Esophagus (tissue), 2 donors: ENCODE measurements around the gene ATP10A. TPM values are rescaled to one million over a fixed set of nuclear protein-coding genes. Genes with fewer than 3 reads are reported as not detected.
"Not testable (repeated sequence)": the region's sequence is repeated elsewhere in the genome, so short reads cannot be mapped to it uniquely, and the experiment has no call there.

Experiments
- H3K27ac ChIP-seq, 2 donors: one replicate each; pipeline ENCODE4 v1.5.1; 2013; ENCODE audit warnings: low read depth in 2 of 2, mild to moderate bottlenecking in 2 of 2, inconsistent platforms in 1 of 2, low read length in 1 of 2, moderate library complexity in 1 of 2
- H3K27me3 ChIP-seq, 2 donors: one replicate each; pipeline ENCODE4 v1.6.1; 2013; ENCODE audit warnings: low read length in 2 of 2, control low read depth in 1 of 2, mild to moderate bottlenecking in 1 of 2; ENCODE audit not compliant: insufficient read depth in 2 of 2, control insufficient read depth in 1 of 2
- H3K36me3 ChIP-seq, 2 donors: one replicate each; pipeline ENCODE4 v1.6.1; 2013; ENCODE audit warnings: low read length in 1 of 2; ENCODE audit not compliant: control insufficient read depth in 2 of 2, insufficient read depth in 2 of 2
- H3K4me1 ChIP-seq, 2 donors: one replicate each; pipeline ENCODE4 v1.6.1; 2013; ENCODE audit warnings: low read length in 1 of 2; ENCODE audit not compliant: control insufficient read depth in 2 of 2, insufficient read depth in 2 of 2
- H3K4me3 ChIP-seq, 2 donors: one replicate each; pipeline ENCODE4 v1.5.1; 2013; ENCODE audit warnings: low read length in 2 of 2, mild to moderate bottlenecking in 2 of 2, low read depth in 1 of 2, moderate library complexity in 1 of 2
- H3K9me3 ChIP-seq, 2 donors: one replicate each; pipeline ENCODE4 v1.6.1; 2013; ENCODE audit warnings: mild to moderate bottlenecking in 2 of 2, low read depth in 1 of 2, low read length in 1 of 2, moderate library complexity in 1 of 2; ENCODE audit not compliant: control insufficient read depth in 2 of 2, insufficient read depth in 1 of 2
- WGBS, 2 donors: extraction: QIAGEN DNeasy Blood & Tissue Kit; methylation state at CpG; one replicate each; pipeline ENCODE4 v1.1.7; 2013; 5-methylcytosine and 5-hydroxymethylcytosine counted together
- polyA plus RNA-seq, 2 donors: library from polyadenylated mRNA; stranded (reverse); fragments of 200-250 nt; gene quantifications; one replicate each; pipeline ENCODE4 v1.2.3, GENCODE V29; 2013
- donor health status: healthy with polysubstance abuse.
- donor health status: Bipolar disorder and iron deficiency.

ATP10A gene
- polyA plus RNA-seq, 2 donors, result 0.79 to 0.86 TPM

DNA sequence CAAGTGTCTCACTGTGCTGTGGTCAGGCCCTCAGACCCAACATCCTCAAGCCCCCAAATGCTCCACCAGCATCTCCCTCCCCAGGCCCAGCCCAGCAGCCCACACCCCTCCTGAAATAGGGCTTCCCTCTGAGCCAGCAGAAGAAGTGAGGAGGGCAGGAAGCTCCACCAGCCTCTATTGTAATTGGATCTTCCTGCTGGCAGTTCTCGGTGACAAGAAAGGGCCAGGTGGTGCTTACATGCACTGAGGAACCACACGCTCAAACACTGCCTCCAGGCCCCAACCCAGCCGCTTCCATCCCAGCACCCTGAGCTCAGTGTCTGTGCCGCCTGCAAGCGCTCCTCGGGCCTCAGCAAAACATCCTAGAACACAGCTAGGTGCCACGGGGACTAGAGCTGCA lies 96.7 kb downstream of the ATP10A start:
- H3K4me1 ChIP-seq, result peaks cover 0 to 6% of the 10 kb centered on the region in 2 donors
- H3K27me3 ChIP-seq, result no peaks in the 10 kb centered on the region
- peaks cover 0 to 5% of the 10 kb centered on the region in 2 donors for H3K36me3 ChIP-seq
- no peak overlapping the region for H3K4me3 ChIP-seq
- WGBS, 2 donors, result 88 to 94% methylated on average over 7 of the region's 7 CpGs
- H3K27ac ChIP-seq, result no peak overlapping the region
- H3K9me3 ChIP-seq, result no peaks in the 10 kb centered on the region

DNA sequence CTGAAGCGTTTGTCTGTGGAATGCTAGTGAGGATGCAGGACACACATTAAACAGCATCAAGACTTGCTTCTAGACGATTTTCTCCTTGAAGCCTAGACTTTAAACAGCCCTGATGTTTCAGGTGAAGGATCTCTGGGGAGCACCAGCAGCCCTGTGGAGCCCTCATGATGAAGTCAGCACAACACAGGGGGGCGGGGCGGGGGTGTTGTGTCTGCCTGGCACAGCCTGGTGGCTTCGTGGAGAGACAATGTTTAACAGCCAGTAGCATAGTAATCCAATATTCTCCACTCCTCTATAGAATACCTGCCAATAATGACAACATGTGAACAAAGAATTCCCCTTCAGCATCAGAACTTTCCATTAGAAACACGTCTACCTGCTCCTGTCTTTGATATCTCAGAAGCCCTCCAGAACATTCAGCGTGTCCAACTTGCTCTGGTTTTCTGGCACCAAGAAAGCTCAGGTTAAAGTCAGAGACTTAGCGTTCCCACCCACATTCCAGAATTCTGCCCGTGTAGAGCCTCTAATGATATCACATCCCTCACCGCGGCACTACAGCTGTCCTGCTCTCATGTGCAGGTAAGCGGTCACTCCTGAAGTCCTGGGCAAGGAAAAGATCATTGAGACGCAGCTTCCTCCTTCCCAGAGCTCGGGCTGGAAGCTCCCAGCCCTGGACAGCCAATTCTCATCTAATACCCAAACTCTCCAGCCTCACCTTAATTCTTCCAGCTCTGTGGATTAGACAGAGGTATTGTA lies 98.0 kb downstream of the ATP10A start:
- H3K27me3 ChIP-seq, result no peaks in the 10 kb centered on the region
- 86 to 87% methylated on average over 14 of the region's 14 CpGs for WGBS, 2 donors
- peaks cover 0 to 2% of the 10 kb centered on the region in 2 donors for H3K4me1 ChIP-seq

GRCh38 chr15:25763954-25764353 lies 99.2 kb downstream of the ATP10A start:
- no peaks in the 10 kb centered on the region for H3K4me1 ChIP-seq
- H3K27me3 ChIP-seq, result no peaks in the 10 kb centered on the region
- no peak overlapping the region for H3K4me3 ChIP-seq
- WGBS, 2 donors, result 95 to 96% methylated on average over 7 of the region's 7 CpGs
- peaks cover 0 to 5% of the 10 kb centered on the region in 2 donors for H3K36me3 ChIP-seq
- H3K27ac ChIP-seq, result no peak overlapping the region
- no peaks in the 10 kb centered on the region for H3K9me3 ChIP-seq

More for the DNA sequence above, 98.0 kb downstream of the ATP10A start:
- no peak overlapping the region for H3K27ac ChIP-seq
- H3K4me3 ChIP-seq, result no peak overlapping the region
- peaks cover 0 to 5% of the 10 kb centered on the region in 2 donors for H3K36me3 ChIP-seq
- H3K9me3 ChIP-seq, result no peaks in the 10 kb centered on the region

DNA sequence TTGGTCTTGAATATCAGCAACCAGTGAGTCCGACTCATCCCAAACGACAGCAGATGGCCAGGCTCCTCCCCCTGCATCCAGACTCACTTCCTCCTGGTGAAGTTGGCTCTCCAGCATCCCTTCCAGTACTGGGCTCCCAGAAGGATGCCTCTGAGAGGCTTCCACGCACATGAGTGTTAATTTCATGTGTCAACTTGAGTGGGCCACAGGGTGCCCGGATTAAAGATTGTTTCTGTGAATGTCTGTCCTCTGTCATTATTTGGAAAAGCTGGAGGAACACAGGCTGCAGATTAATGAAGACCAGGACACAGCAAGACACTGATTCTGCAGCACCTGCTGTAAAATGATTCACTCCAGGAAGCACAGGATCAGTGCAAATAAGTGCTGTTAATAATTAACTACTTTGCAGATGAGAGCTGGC lies 99.8 kb downstream of the ATP10A start:
- no peak overlapping the region for H3K4me3 ChIP-seq
- peaks cover 0 to 5% of the 10 kb centered on the region in 2 donors for H3K36me3 ChIP-seq
- H3K27me3 ChIP-seq, result no peaks in the 10 kb centered on the region
- no peaks in the 10 kb centered on the region for H3K4me1 ChIP-seq
- no peak overlapping the region for H3K27ac ChIP-seq
- no peaks in the 10 kb centered on the region for H3K9me3 ChIP-seq
- WGBS, 2 donors, result 58% methylated on average over 4 of the region's 4 CpGs

- H3K9me3 ChIP-seq, result no peaks in the 10 kb centered on the region
- no peak overlapping the region for H3K27ac ChIP-seq
- H3K4me1 ChIP-seq, result no peaks in the 10 kb centered on the region
- 68 to 71% methylated on average over 13 of the region's 13 CpGs for WGBS, 2 donors
- H3K27me3 ChIP-seq, result no peaks in the 10 kb centered on the region
- H3K4me3 ChIP-seq, result no peak overlapping the region
- H3K36me3 ChIP-seq, result peaks cover 0 to 3% of the 10 kb centered on the region in 2 donors
Observed at GRCh38 chr15:25761971-25762662, 101.0 kb downstream of the ATP10A start.

GRCh38 chr15:25759421-25759820 lies 103.7 kb downstream of the ATP10A start:
- Histone ChIP-seq H3K9me3 (no peaks in the 10 kb centered on the region), H3K4me1 (no peaks in the 10 kb centered on the region), H3K27ac (no peak overlapping the region), H3K4me3 (no peak overlapping the region), H3K36me3 (no peaks in the 10 kb centered on the region), H3K27me3 (no peaks in the 10 kb centered on the region)
- WGBS, 2 donors, result 81 to 97% methylated on average over 4 of the region's 4 CpGs

- not testable (repeated sequence) for H3K4me1 ChIP-seq, H3K9me3 ChIP-seq, H3K36me3 ChIP-seq, H3K27me3 ChIP-seq, H3K27ac ChIP-seq, H3K4me3 ChIP-seq
- WGBS, 2 donors, result 90 to 91% methylated on average over 10 to 11 of the region's 11 CpGs
Observed at GRCh38 chr15:25758612-25759011, 104.5 kb downstream of the ATP10A start.

DNA sequence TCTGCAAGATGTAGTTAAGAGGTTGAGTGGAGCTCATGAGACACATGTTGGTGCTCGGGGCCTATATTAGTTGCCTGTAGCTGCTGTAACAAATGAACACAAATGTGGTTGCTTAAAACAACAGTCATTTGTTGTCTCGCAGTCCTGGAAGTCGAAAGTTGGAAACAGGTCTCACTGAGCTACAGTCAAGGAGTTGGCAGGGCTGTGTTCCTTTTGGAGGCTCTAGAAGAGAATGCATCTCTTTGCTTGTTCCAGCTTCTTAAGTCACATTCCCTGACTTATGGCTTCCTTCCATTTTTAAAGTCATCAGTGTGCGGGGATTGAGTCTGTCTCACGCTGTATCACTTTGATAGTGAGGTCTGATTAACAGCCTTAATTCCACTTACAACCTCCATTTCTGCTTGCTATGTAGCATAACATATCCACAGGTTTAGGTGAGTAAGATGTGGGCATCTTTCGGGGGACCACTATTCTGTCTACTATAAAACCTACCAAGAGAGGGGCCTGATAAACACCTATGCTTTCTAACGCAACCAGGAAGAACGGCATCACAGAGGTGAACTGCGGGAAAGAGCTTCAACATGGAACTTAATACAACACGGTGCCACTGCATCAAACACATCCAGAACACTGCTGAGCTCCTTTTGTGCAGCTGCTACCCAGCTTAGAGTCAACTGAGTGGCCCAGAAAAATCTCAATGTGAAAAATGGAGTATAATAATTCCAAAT lies 119.4 kb downstream of the ATP10A start:
- Histone ChIP-seq H3K36me3 (no peaks in the 10 kb centered on the region), H3K27ac (no peak overlapping the region), H3K4me3 (no peak overlapping the region), H3K9me3 (no peaks in the 10 kb centered on the region), H3K27me3 (no peaks in the 10 kb centered on the region), H3K4me1 (peaks cover 0 to 2% of the 10 kb centered on the region in 2 donors)
- 83 to 86% methylated on average over 10 of the region's 10 CpGs for WGBS, 2 donors

- Histone ChIP-seq H3K36me3 (no peaks in the 10 kb centered on the region), H3K4me3 (no peak overlapping the region), H3K27me3 (no peaks in the 10 kb centered on the region), H3K27ac (no peak overlapping the region), H3K4me1 (peaks cover 0 to 2% of the 10 kb centered on the region in 2 donors), H3K9me3 (no peaks in the 10 kb centered on the region)
- WGBS, 2 donors, result 66 to 70% methylated on average over 9 of the region's 9 CpGs
Observed at GRCh38 chr15:25742776-25743547, 120.2 kb downstream of the ATP10A start.
